T-helper 17 cell (primary cell): ENCODE data around the gene LCN15. TPM values are rescaled to one million over a fixed set of nuclear protein-coding genes. Genes with fewer than 3 reads are reported as not detected.

Experiments
- ATAC-seq: fragments of 150-1000 bp; cut with Tn5 transposase; 2 replicates; pipeline ENCODE4 v1.10.0; 2021; ENCODE audit warnings: mild to moderate bottlenecking, moderate library complexity
- DNase-seq, 3 donors: peaks; one replicate each; pipeline versions ENCODE4 v3.0.0 to v3.0.0-alpha.2; 2020 to 2021
- H3K9me3 ChIP-seq: one replicate; pipeline ENCODE4 v1.7.0; 2013; ENCODE audit warnings: low read length, mild to moderate bottlenecking; ENCODE audit not compliant: control insufficient read depth, poor library complexity, severe bottlenecking
- H3K27ac Mint-ChIP-seq: one replicate; pipeline ENCODE4 v1.8.0; 2022; ENCODE audit warnings: mild to moderate bottlenecking, moderate library complexity, mixed read lengths
- H3K27me3 Mint-ChIP-seq: one replicate; pipeline ENCODE4 v1.8.0; 2022; ENCODE audit warnings: mixed read lengths
- H3K36me3 Mint-ChIP-seq: one replicate; pipeline ENCODE4 v1.8.0; 2022; ENCODE audit warnings: low read depth, mixed read lengths
- H3K4me1 Mint-ChIP-seq: one replicate; pipeline ENCODE4 v1.8.0; 2022; ENCODE audit warnings: mild to moderate bottlenecking, mixed read lengths
- H3K4me3 Mint-ChIP-seq: one replicate; pipeline ENCODE4 v1.8.0; 2022; ENCODE audit warnings: mild to moderate bottlenecking, moderate library complexity, mixed read lengths
- total RNA-seq, 4 donors: library from RNA in 2 of 4; stranded (reverse) in 2 of 4; gene quantifications; one replicate each; pipeline ENCODE4 v1.2.3 and lab custom pipeline; 2022 to 2026

LCN15 gene
- total RNA-seq, 2 donors from 2014 or later, result not detected

DNA sequence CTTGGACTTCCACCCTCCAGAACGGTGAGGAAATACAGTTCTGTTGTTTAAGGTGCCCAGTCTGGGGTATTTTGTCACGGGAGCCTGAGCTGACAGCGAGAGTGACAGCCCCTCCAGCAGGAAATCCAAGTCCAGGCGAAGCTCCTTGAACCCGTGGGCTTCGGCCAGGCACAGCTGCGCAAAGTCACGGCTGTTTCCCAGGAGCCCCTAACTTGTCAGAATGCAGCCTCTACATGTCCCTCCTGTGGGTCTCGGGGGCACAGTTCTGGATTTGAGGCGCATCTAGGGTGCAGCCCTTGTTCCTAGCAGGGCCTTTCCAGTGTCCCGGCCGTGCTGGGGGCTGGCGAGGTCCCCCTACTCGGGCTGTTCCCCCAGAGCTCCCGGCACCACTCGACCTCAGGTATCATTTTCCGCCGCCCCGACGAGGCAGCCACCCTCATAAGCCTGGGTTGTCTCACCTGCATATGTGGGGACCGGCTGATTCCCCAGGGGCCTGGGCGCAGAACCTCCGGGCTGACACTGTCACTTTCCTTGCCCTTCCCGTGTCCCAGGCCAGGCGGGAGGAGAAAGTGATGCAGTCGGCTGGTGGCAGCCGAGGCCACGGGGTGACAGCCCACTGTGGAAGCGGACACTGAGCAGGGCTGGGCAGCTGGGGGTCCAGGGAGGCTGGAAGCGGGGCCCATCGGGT lies 10.8 kb downstream of the LCN15 start:
- Mint-ChIP-seq H3K4me3 (no peak overlapping the region), H3K27me3 (peaks cover 8% of the 10 kb centered on the region), H3K36me3 (no peaks in the 10 kb centered on the region), H3K4me1 (no peaks in the 10 kb centered on the region), H3K27ac (no peak overlapping the region)
- no peak for ATAC-seq
- no peak for DNase-seq
- H3K9me3 ChIP-seq, result no peaks in the 10 kb centered on the region

DNA sequence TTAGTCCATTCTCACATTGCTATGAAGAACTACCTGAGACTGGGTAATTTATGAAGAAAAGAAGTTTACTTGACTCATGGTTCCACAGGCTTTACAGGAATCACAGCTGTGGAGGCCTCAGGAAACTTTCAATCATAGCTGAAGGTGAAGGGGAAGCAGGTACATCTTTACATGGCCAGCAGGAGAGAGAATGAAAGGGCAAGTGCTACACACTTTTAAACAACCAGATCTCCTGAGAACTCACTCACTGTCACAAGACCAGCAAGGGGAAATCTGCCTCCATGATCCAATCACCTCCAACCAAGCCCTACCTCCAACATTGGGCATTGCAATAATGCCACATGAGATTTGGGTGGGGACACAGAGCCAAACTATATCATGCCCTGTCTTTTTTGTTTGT lies 12.5 kb downstream of the LCN15 start:
- Mint-ChIP-seq H3K4me3 (no peak overlapping the region), H3K27ac (no peak overlapping the region), H3K27me3 (peaks cover 22% of the 10 kb centered on the region), H3K4me1 (no peaks in the 10 kb centered on the region), H3K36me3 (no peaks in the 10 kb centered on the region)
- no peaks in the 10 kb centered on the region for H3K9me3 ChIP-seq
- DNase-seq (no peak), ATAC-seq (no peak)

DNA sequence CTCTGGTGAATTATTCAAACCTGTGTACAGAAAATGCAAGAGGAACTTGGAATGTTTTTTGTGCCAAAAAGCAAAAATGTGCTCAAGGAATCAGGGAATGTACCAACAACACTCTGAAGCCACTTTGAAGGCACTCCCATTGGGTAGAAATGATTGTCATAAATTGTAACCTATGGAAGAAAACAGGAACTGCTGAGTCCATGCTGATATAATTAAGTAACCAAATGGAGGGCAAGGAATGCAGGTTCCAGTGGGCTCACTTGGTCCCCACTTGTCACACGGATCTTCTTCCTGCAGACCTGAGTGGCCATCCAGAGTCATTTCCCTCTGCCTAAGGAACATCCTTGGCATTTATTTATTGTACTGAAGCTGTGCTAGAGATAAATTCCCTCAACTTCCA lies 13.1 kb downstream of the LCN15 start:
- Mint-ChIP-seq H3K27ac (no peak overlapping the region), H3K4me1 (no peaks in the 10 kb centered on the region), H3K36me3 (no peaks in the 10 kb centered on the region), H3K27me3 (peaks cover 23% of the 10 kb centered on the region), H3K4me3 (no peak overlapping the region)
- DNase-seq (no peak), ATAC-seq (no peak)
- no peaks in the 10 kb centered on the region for H3K9me3 ChIP-seq

DNA sequence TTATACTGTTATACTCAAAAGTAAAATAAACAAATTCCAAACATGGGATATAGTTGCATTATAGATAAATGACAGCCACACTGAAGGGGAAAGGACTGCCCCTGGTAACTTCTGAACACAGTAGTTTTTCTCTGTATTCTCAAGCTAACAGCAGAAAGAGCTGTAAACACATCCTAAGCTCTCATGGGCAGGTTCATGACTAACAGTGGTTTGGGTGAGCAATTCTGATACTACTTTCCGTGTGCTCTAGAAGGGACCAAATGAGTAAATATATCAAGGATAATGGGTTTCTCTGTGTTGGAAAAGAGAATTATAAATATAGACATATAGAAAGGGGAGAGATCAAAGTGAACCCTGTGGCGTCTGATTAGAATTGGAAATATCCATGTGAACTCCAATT lies 13.8 kb downstream of the LCN15 start:
- Mint-ChIP-seq H3K27ac (no peak overlapping the region), H3K36me3 (no peaks in the 10 kb centered on the region), H3K4me1 (no peaks in the 10 kb centered on the region), H3K4me3 (no peak overlapping the region), H3K27me3 (peaks cover 23% of the 10 kb centered on the region)
- H3K9me3 ChIP-seq, result no peaks in the 10 kb centered on the region
- ATAC-seq (no peak), DNase-seq (no peak)

DNA sequence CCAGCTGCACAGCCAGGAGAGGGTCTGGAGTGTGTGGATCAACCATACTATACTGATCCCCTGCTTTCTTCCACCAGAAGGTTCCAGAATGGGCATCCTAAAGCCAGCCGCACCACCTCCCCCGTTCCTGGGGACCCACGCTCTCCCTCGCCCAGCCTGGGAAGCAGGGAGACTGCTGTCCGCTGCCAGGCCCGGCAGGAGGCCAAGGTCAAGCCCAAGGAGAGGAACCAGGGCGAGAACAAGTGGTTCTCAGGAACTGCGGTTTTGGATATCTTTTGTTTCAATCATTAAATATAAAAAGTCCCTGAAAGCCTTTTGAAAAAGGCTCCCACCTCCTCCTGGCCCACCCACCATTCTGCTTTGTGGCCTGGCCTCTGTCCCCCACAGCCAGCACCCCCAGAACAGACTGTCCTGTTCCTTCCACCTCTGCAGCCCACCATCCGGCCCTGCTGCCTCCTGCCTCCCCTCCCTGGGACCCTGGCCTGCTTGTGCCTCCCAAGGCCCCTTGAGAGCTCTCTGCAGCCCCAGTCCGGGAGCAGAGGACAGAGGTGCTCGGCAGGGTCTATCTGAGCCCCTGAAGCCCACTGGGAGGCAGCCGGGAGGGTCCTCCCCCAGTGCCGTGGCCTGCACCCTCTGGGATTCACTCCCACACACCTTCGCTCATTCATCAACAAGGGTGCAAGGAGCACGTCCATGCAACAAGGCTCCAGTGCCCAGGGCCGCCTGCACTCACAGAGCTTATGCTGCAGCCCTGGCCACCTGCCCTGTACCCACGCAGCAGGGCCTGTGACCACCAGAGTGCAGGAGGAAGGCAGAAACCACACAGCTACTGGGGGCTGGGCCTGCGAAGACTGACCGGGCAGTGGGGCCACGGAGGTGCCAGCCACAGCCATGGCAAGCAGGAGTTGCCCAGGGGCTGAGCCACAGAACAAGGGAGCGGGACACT lies 15.4 kb downstream of the LCN15 start:
- no peak overlapping the region for H3K27ac Mint-ChIP-seq
- H3K4me3 Mint-ChIP-seq, result no peak overlapping the region
- ATAC-seq (no peak), DNase-seq (no peak)
- H3K27me3 Mint-ChIP-seq, result peaks cover 24% of the 10 kb centered on the region
- no peaks in the 10 kb centered on the region for H3K9me3 ChIP-seq
- no peaks in the 10 kb centered on the region for H3K4me1 Mint-ChIP-seq
- H3K36me3 Mint-ChIP-seq, result no peaks in the 10 kb centered on the region

DNA sequence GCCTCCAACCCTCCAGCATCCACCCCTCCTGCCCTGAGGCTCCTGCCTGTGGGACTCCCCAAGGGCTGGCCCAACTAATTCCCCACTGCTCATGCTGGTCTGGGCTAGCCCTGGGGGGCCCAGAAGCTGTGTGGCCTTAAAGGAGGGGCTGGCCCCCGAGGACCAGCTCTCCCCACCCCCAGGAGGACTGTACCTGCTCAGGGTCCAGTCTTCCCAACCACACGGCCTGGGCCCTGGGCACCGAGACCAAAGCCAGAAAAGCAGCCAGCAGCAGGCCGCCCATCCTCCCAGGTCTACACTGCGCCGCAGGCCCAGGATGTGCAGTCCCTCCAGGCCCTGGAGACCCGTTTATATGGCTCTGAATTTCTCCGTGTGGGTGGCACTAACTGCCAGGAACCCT lies 16.1 kb downstream of the LCN15 start, which contains the start of gene LCN6:
TSS of gene LCN6 (minus strand) at position 325 of the 400 bp plus-strand sequence. CDS start at position 283, 42 bp downstream.
- Mint-ChIP-seq H3K27me3 (peaks cover 31% of the 10 kb centered on the region), H3K36me3 (no peaks in the 10 kb centered on the region), H3K27ac (no peak within 1 kb of the TSS), H3K4me3 (no peak within 1 kb of the TSS), H3K4me1 (no peaks in the 10 kb centered on the region)
- no peak for ATAC-seq
- DNase-seq, result no peak
- no peaks in the 10 kb centered on the region for H3K9me3 ChIP-seq

DNA sequence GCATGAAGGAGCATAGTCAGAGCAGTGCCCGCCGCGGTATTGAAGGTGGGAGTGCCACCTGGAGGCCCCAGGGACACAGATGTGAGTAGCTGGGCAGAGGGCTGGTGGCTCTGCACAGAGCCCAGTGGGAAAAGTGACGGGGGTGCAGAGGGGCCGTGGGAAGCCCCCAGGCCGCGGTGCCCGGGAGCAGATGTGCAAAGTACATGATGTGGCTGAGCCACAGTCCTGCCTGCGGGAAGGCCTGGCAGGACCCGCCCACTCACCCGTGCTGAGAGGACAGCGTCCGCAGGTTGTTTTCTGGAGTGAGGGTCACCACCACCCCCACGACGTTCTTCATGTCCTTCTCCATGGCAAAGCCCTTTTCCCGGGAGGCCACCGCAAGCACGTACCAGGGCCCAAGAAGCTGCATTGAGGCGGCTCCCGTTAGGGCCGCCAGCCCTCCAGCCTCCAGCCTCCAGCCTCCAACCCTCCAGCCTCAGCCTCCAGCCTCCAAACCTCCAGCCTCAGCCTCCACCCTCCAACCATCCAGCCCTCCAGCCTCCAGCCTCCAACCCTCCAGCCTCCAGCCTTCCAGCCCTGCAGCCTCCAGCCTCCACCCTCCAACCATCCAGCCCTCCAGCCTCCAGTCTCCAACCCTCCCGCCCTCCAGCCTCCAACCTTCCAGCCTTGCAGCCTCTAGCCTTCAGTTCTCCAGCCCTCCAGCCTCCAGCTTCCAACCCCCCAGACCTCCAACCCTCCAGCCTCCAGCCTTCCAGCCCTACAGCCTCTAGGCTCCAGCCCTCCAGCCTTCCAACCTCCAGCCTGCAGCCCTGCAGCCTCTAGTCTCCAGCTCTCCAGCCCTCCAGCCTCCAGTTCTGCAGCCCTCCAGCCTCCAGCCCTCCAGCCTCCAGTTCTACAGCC lies 16.9 kb downstream of the LCN15 start:
- ATAC-seq (no peak), DNase-seq (no peak)
- Mint-ChIP-seq H3K36me3 (no peaks in the 10 kb centered on the region), H3K4me1 (no peaks in the 10 kb centered on the region), H3K4me3 (no peak overlapping the region), H3K27ac (no peak overlapping the region), H3K27me3 (peaks cover 33% of the 10 kb centered on the region)
- H3K9me3 ChIP-seq, result no peaks in the 10 kb centered on the region

DNA sequence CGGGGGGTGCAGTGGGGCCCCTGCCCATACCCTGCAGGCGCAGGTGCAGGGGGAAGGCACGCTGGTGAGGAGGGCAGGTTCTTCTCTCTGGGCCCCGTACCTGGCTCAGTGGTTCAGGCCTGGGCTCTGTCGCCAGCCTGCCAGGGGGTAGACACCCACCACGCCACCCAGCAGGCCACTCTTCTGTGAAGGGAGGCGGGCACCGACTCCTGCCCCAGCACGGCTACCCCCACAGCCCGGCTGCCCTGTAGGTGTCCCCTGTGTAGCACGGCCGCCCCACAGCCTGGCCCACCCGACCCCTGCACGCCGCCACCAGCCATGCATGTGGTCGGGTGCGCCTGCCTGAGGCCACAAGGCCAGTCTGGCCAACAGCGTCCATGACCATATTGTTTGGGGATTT lies 17.7 kb downstream of the LCN15 start:
- no peak for ATAC-seq
- no peak overlapping the region for H3K27ac Mint-ChIP-seq
- H3K4me3 Mint-ChIP-seq, result no peak overlapping the region
- no peaks in the 10 kb centered on the region for H3K9me3 ChIP-seq
- no peaks in the 10 kb centered on the region for H3K4me1 Mint-ChIP-seq
- H3K27me3 Mint-ChIP-seq, result peaks cover 34% of the 10 kb centered on the region
- no peaks in the 10 kb centered on the region for H3K36me3 Mint-ChIP-seq
- no peak for DNase-seq

DNA sequence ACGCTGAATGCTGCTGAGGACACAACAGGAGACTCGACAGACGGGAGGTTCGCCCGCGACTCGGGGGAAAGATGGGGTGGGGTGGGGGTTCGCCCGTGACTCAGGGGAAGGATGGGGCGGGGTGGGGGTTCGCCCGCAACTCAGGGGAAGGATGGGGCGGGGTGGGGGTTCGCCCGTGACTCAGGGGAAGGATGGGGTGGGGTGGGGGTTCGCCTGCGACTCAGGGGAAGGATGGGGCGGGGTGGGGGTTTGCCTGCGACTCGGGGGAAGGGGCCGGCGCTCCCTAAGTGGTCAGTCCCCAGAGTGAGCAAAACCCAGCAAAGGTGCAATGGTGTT lies 18.2 kb downstream of the LCN15 start:
- no peak for ATAC-seq
- Mint-ChIP-seq H3K4me3 (no peak overlapping the region), H3K27ac (no peak overlapping the region), H3K36me3 (no peaks in the 10 kb centered on the region), H3K27me3 (peaks cover 38% of the 10 kb centered on the region), H3K4me1 (peaks cover 2% of the 10 kb centered on the region)
- DNase-seq, result no peak
- no peaks in the 10 kb centered on the region for H3K9me3 ChIP-seq

DNA sequence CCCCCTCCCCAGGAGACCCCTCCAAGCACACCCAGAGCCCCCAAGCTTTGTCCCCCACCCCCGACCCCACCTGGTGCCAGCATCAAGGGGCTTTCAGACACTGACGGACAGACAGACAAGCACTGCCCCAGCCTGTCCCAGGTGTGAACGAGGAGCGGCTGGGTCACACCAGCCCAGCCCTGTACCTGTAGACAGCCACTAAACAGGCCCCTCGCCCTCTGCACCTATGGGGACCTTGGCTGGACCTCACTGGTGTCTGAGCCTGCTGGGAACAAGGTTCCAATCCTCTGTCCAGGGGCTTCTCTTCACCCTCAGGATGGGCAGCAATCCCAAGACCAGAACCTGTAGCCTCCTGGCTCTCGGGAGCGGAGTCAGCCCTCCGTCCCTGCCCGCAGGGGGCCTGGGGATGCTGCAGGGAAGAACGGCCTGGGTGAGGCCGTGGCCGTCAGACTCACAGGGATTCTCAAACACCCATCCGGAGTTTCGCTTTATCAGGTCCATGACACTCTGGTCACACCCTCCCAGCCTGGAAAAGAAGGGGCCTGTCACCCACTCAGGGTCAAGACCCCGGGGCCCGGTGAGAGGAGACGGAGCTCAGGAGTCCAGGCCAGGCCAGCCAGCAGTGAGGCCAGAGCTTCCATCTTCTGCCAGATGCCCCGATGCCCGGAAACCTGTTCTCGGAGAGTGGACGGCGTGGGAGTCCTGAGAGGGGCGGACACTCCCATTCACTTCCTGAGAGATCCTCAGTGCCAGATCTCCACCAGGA lies 18.7 kb downstream of the LCN15 start:
- DNase-seq (no peak), ATAC-seq (no peak)
- no peak overlapping the region for H3K27ac Mint-ChIP-seq
- H3K4me1 Mint-ChIP-seq, result peaks cover 2% of the 10 kb centered on the region
- H3K4me3 Mint-ChIP-seq, result no peak overlapping the region
- no peaks in the 10 kb centered on the region for H3K36me3 Mint-ChIP-seq
- no peaks in the 10 kb centered on the region for H3K9me3 ChIP-seq
- peaks cover 38% of the 10 kb centered on the region for H3K27me3 Mint-ChIP-seq

DNA sequence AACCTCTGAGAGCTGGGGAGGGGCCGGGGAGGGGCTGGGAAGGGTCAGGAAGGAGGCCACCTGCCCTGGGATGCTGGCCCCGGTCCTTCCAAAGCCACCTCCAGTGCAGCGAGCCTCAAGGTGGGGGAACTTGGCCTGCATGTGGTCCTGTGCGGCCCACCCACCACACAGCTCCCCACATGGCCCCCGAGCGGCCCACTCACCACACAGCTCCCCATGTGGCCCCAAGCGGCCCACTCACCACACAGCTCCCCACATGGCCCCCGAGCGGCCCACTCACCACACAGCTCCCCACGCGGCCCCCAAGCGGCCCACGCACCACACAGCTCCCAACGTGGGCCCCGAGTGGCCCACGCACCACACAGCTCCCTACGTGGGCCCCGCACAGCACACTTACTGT lies 19.5 kb downstream of the LCN15 start:
- H3K4me1 Mint-ChIP-seq, result peaks cover 2% of the 10 kb centered on the region
- H3K4me3 Mint-ChIP-seq, result no peak overlapping the region
- H3K27ac Mint-ChIP-seq, result no peak overlapping the region
- peaks cover 38% of the 10 kb centered on the region for H3K27me3 Mint-ChIP-seq
- ATAC-seq (no peak), DNase-seq (no peak)
- no peaks in the 10 kb centered on the region for H3K36me3 Mint-ChIP-seq
- no peaks in the 10 kb centered on the region for H3K9me3 ChIP-seq

DNA sequence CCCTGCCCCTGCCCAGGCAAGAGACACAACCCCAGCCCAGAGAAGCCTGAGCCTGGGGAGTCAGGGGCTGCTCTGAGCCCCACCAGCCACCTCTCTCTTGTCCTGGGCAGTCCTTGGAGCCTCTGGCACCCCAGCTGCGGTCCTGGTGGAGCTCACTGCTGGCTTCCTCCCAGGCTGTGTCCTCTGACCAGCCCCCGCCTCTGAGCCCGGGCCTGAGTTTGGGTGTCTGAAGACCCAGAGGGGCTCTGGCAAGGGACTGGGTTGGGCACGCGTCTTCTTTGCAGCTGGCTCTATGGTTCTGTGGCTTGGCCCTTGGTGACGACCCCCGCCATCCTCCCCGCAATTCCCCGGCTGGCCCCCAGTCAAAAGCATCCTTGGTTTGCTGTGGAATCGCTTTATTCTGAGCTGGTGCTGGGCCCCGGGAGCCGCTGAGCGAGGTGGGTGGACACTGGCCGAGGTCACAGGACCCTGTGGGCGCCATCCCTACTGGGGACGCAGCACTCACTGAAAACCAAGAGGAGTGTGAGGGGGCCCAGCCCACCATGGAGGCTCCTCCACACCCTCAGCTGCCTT lies 20.6 kb downstream of the LCN15 start:
- no peak for DNase-seq
- no peak overlapping the region for H3K4me3 Mint-ChIP-seq

More for the DNA sequence above, 20.6 kb downstream of the LCN15 start:
- no peaks in the 10 kb centered on the region for H3K9me3 ChIP-seq
- Mint-ChIP-seq H3K36me3 (no peaks in the 10 kb centered on the region), H3K4me1 (peaks cover 2% of the 10 kb centered on the region), H3K27me3 (peaks cover 32% of the 10 kb centered on the region), H3K27ac (no peak overlapping the region)
- ATAC-seq, result no peak
